HepG2 (cell line): ENCODE measurements around the gene ZDHHC7. TPM values are rescaled to one million over a fixed set of nuclear protein-coding genes. Genes with fewer than 3 reads are reported as not detected.

Source experiments
- ARNT ChIP-seq: fragments of 450-650 bp; IDR thresholded peaks from 2 replicates; pipeline ENCODE4 v1.6.1; 2017
- ATRX ChIP-seq: sonication (generic); formaldehyde crosslinking; IDR thresholded peaks from 2 replicates; pipeline ENCODE4 v1.4.0; 2020; ENCODE audit warnings: missing genetic modification reagents, borderline replicate concordance
- CEBPB ChIP-seq: IDR thresholded peaks from 2 replicates; pipeline ENCODE4 v1.6.1; 2011; ENCODE audit warnings: low read depth, low read length, improper control_type of control experiment, borderline replicate concordance
- DPF2 ChIP-seq: sonication (generic); formaldehyde crosslinking; IDR thresholded peaks from 2 replicates; pipeline ENCODE4 v1.4.0; 2020; ENCODE audit warnings: mild to moderate bottlenecking, low read depth, missing genetic modification reagents, borderline replicate concordance
- EHMT2 ChIP-seq: fragments of 200-600 bp; sonication (generic); IDR thresholded peaks from 2 replicates; pipeline ENCODE4 v1.7.0; 2017; ENCODE audit warnings: antibody characterized with exemption, low read depth, low read length, borderline replicate concordance
- KDM5A ChIP-seq: fragments of 200-600 bp; sonication (generic); IDR thresholded peaks from 2 replicates; pipeline ENCODE4 v1.7.0; 2018; ENCODE audit warnings: antibody characterized with exemption, mild to moderate bottlenecking, low read length, borderline replicate concordance
- KMT2B ChIP-seq: IDR thresholded peaks from 2 replicates; pipeline ENCODE4 v1.6.1; 2016; ENCODE audit warnings: missing genetic modification reagents, missing compliant biosample characterization
- MEF2D ChIP-seq: sonication (generic); formaldehyde crosslinking; IDR thresholded peaks from 2 replicates; pipeline ENCODE4 v1.5.1; 2020; ENCODE audit warnings: mild to moderate bottlenecking, missing genetic modification reagents
- NFIC ChIP-seq: IDR thresholded peaks from 2 replicates; pipeline ENCODE4 v1.6.1; 2012; ENCODE audit warnings: mild to moderate bottlenecking, low read length, inconsistent platforms
- NFRKB ChIP-seq: fragments of 450-650 bp; IDR thresholded peaks from 2 replicates; pipeline ENCODE4 v1.6.1; 2017
- PATZ1 ChIP-seq: sonication (generic); formaldehyde crosslinking; IDR thresholded peaks from 2 replicates; pipeline ENCODE4 v1.4.0; 2020; ENCODE audit warnings: missing genetic modification reagents
- POLR2AphosphoS2 ChIP-seq: IDR thresholded peaks from 2 replicates; pipeline ENCODE4 v1.6.1; 2011; ENCODE audit warnings: low read depth, low read length, improper control_type of control experiment
- RFX3 ChIP-seq: IDR thresholded peaks from 2 replicates; pipeline ENCODE4 v1.6.1; 2016; ENCODE audit warnings: missing biosample characterization, missing genetic modification reagents
- SIX1 ChIP-seq: sonication (generic); formaldehyde crosslinking; IDR thresholded peaks from 2 replicates; pipeline ENCODE4 v1.4.0; 2020; ENCODE audit warnings: missing genetic modification reagents, borderline replicate concordance
- SP5 ChIP-seq: IDR thresholded peaks from 2 replicates; pipeline ENCODE4 v1.6.1; 2016; ENCODE audit warnings: low read depth, borderline replicate concordance
- STAG1 ChIP-seq: sonication (generic); formaldehyde crosslinking; IDR thresholded peaks from 2 replicates; pipeline ENCODE4 v1.4.0; 2020; ENCODE audit warnings: missing genetic modification reagents
- TCF12 ChIP-seq, 2 experiments: fragments of 450-650 bp in 1 of 2; sonication (generic) in 1 of 2; formaldehyde crosslinking in 1 of 2; IDR thresholded peaks; 2 replicates each; pipeline versions ENCODE4 v1.6.1 to v1.8.0; 2017 to 2022; ENCODE audit warnings: antibody characterized with exemption in 1 of 2, mild to moderate bottlenecking in 1 of 2, missing genetic modification reagents in 1 of 2, moderate library complexity in 1 of 2
- TFAP4 ChIP-seq: sonication (generic); IDR thresholded peaks from 2 replicates; pipeline ENCODE4 v1.6.1; 2016; ENCODE audit warnings: low read depth, borderline replicate concordance
- TMF1 ChIP-seq: sonication (generic); formaldehyde crosslinking; IDR thresholded peaks from 2 replicates; pipeline ENCODE4 v1.8.1; 2022; ENCODE audit warnings: low read depth, missing genetic modification reagents
- XRCC5 ChIP-seq: fragments of 200-400 bp; formaldehyde crosslinking; optimal IDR thresholded peaks from 2 replicates; pipeline ENCODE3; 2017; ENCODE audit warnings: mild to moderate bottlenecking, low read length
- ZBTB7B ChIP-seq: sonication (generic); formaldehyde crosslinking; IDR thresholded peaks from 2 replicates; pipeline ENCODE4 v1.4.0; 2020; ENCODE audit warnings: missing genetic modification reagents
- ZEB1 ChIP-seq: IDR thresholded peaks from 2 replicates; pipeline ENCODE4 v1.6.1; 2012; ENCODE audit warnings: mild to moderate bottlenecking, low read depth, inconsistent platforms; ENCODE audit not compliant: insufficient replicate concordance
- ZHX1 ChIP-seq: sonication (generic); formaldehyde crosslinking; IDR thresholded peaks from 2 replicates; pipeline ENCODE4 v1.8.1; 2022; ENCODE audit warnings: low read depth, mild to moderate bottlenecking, missing genetic modification reagents
- ZNF510 ChIP-seq: sonication (generic); formaldehyde crosslinking; IDR thresholded peaks from 2 replicates; pipeline ENCODE4 v1.4.0; 2020; ENCODE audit warnings: low read depth, mild to moderate bottlenecking, missing genetic modification reagents
- ZNF576 ChIP-seq: sonication (generic); formaldehyde crosslinking; IDR thresholded peaks from 2 replicates; pipeline ENCODE4 v1.4.0; 2020; ENCODE audit warnings: mild to moderate bottlenecking, missing genetic modification reagents
- ZNF674 ChIP-seq: sonication (generic); formaldehyde crosslinking; IDR thresholded peaks from 2 replicates; pipeline ENCODE4 v1.5.0; 2020; ENCODE audit warnings: low read depth, mild to moderate bottlenecking, missing genetic modification reagents
- ZNF747 ChIP-seq: sonication (generic); formaldehyde crosslinking; IDR thresholded peaks from 2 replicates; pipeline ENCODE4 v1.8.1; 2023; ENCODE audit warnings: missing genetic modification reagents, mild to moderate bottlenecking, borderline replicate concordance
- polyA plus RNA-seq, 8 experiments: library from polyadenylated mRNA; depleted of rRNA in 3 of 8; stranded (reverse) in 7 of 8; unstranded in 1 of 8; fragments of >200 nt; fragmentation: Illumina TruSeq in 4 of 8; extraction: Trizol in 4 of 8; gene quantifications; 2 replicates each; pipeline versions ENCODE4 v1.2.1 to v1.2.3, GENCODE V29; 2011 to 2016; ENCODE audit warnings: low read depth in 4 of 8, missing spikeins in 1 of 8, mixed read lengths in 1 of 8; ENCODE audit not compliant: insufficient read depth in 1 of 8
- total RNA-seq, 5 experiments: library from RNA; depleted of rRNA; stranded (reverse); fragments of >200 nt; fragmentation: Illumina TruSeq; extraction: Trizol; gene quantifications; 2 replicates each; pipeline ENCODE4 v1.2.3, GENCODE V29; 2016; ENCODE audit warnings: low read depth in 1 of 5

ZDHHC7 gene
- total and polyA plus RNA-seq, 2 of the 13 experiments (the other 11 are each of a cell fraction or from before 2014, with no cell fraction given): 46.8 to 67.6 TPM

- 0 out of 2 replicates have a peak, but pooled peaks have one; percentile 37 for TF ChIP-seq ZBTB7B (CRISPR knock-in tag)
- TF ChIP-seq ATRX (CRISPR knock-in tag): no peak
- TF ChIP-seq ZNF674: no peak
- no peak for TF ChIP-seq SIX1 (CRISPR knock-in tag)
- TF ChIP-seq MEF2D (CRISPR knock-in tag): no peak
- no peak for TF ChIP-seq TCF12 (IDR thresholded peaks at IDR 0.05)
- TF ChIP-seq TCF12 (CRISPR knock-in tag; IDR thresholded peaks at IDR 0.05): no peak
- TF ChIP-seq TMF1 (CRISPR knock-in tag): no peak
- no peak for TF ChIP-seq KMT2B (CRISPR knock-in tag)
- TF ChIP-seq RFX3 (CRISPR knock-in tag): no peak
- TF ChIP-seq NFRKB: no peak
- TF ChIP-seq POLR2AphosphoS2: no peak
- TF ChIP-seq ZHX1 (CRISPR knock-in tag): no peak
- no peak for TF ChIP-seq SP5 (CRISPR knock-in tag)
- TF ChIP-seq TFAP4: no peak
- TF ChIP-seq DPF2 (CRISPR knock-in tag): no peak
- TF ChIP-seq ARNT: no peak
- 0 out of 2 replicates have a peak, but pooled peaks have one; percentile 26 for TF ChIP-seq ZNF747 (CRISPR knock-in tag)
- no peak for TF ChIP-seq ZEB1
- TF ChIP-seq KDM5A: no peak
- TF ChIP-seq NFIC: no peak
- no peak for TF ChIP-seq EHMT2
- no peak for TF ChIP-seq ZNF510 (CRISPR knock-in tag)
- TF ChIP-seq STAG1 (CRISPR knock-in tag): peak; percentile 56
- no peak for TF ChIP-seq CEBPB
- TF ChIP-seq ZNF576: no peak
- TF ChIP-seq PATZ1 (CRISPR knock-in tag): no peak; the same call in 1 of the 2 replicates
- peak; percentile 69 for TF ChIP-seq XRCC5
Observed at GRCh38 chr16:85057212-85057889, 46.0 kb upstream of the ZDHHC7 start (continued).
